IMR-90 (cell line): Measurements from ENCODE around the gene OGFOD3. TPM values are rescaled to one million over a fixed set of nuclear protein-coding genes. Genes with fewer than 3 reads are reported as not detected.
A peak's percentile ranks its signal among the peaks of the same experiment; 100 is the strongest.

ENCODE experiments used
- ATAC-seq: fragments of 200-7000 bp; cut with Tn5 transposase; 2 replicates; pipeline ENCODE4 v1.9.1; 2020; ENCODE audit warnings: low read depth, mild to moderate bottlenecking, moderate library complexity
- BruUV-seq: library from RNA; stranded (reverse); fragments of 400-500 nt; replicated peaks from 2 replicates; lab custom pipeline; 2021; lab: Mats Ljungman, UMichigan
- CTCF ChIA-PET: fragments of 300-600 bp; formaldehyde crosslinking; extraction: SDS; loops from one replicate; lab custom pipeline; 2021; ENCODE audit warnings: antibody characterized with exemption; lab: Yijun Ruan, JAX
- POLR2A ChIA-PET: fragments of 300-600 bp; sonication (Branson Sonifier 250); formaldehyde crosslinking; loops from one replicate; lab custom pipeline; 2022; ENCODE audit warnings: antibody characterized with exemption; ENCODE audit not compliant: unreplicated experiment; lab: Charles Lee
- DNase-seq: peaks from one replicate; pipeline ENCODE4 v3.0.0; 2013
- H2AFZ ChIP-seq: replicated peaks from 2 replicates; pipeline ENCODE3; 2013; ENCODE audit warnings: low read length, mild to moderate bottlenecking; ENCODE audit not compliant: poor library complexity
- H2AK5ac ChIP-seq: 2 replicates; pipeline ENCODE4 v1.6.1; 2013; ENCODE audit warnings: low read depth, low read length, inconsistent platforms
- H2AK9ac ChIP-seq: replicated peaks from 2 replicates; pipeline ENCODE3; 2013; ENCODE audit warnings: mild to moderate bottlenecking, low read depth, low read length, moderate library complexity; ENCODE audit not compliant: poor library complexity
- H2BK120ac ChIP-seq: 2 replicates; pipeline ENCODE4 v1.6.1; 2013; ENCODE audit warnings: low read depth, low read length, inconsistent platforms
- H2BK15ac ChIP-seq: 3 replicates; pipeline ENCODE4 v1.6.1; 2013; ENCODE audit warnings: low read depth, low read length, inconsistent platforms
- H2BK20ac ChIP-seq: 2 replicates; pipeline ENCODE4 v1.6.1; 2013; ENCODE audit warnings: low read depth, mild to moderate bottlenecking, inconsistent platforms, low read length, moderate library complexity
- H2BK5ac ChIP-seq: 2 replicates; pipeline ENCODE4 v1.6.1; 2013; ENCODE audit warnings: mild to moderate bottlenecking, low read depth, low read length, inconsistent platforms; ENCODE audit not compliant: poor library complexity, severe bottlenecking
- H3K14ac ChIP-seq: replicated peaks from 2 replicates; pipeline ENCODE4 v1.6.1; 2013; ENCODE audit warnings: low read depth, low read length, inconsistent platforms
- H3K18ac ChIP-seq: 2 replicates; pipeline ENCODE4 v1.6.1; 2013; ENCODE audit warnings: low read depth, low read length, control low read depth
- H3K23ac ChIP-seq: 2 replicates; pipeline ENCODE4 v1.6.1; 2013; ENCODE audit warnings: low read depth, low read length, inconsistent platforms
- H3K27ac ChIP-seq: 2 replicates; pipeline ENCODE4 v1.5.1; 2013; ENCODE audit warnings: mild to moderate bottlenecking, control low read depth, low read length; ENCODE audit not compliant: insufficient read depth
- H3K27me3 ChIP-seq: 2 replicates; pipeline ENCODE4 v1.6.1; 2013; ENCODE audit warnings: low read length; ENCODE audit not compliant: control insufficient read depth, insufficient read depth
- H3K36me3 ChIP-seq: 2 replicates; pipeline ENCODE4 v1.6.1; 2013; ENCODE audit warnings: low read length, mixed read lengths; ENCODE audit not compliant: control insufficient read depth, insufficient read depth
- H3K4ac ChIP-seq: 2 replicates; pipeline ENCODE4 v1.6.1; 2013; ENCODE audit warnings: low read depth, low read length, inconsistent platforms
- H3K4me1 ChIP-seq: 2 replicates; pipeline ENCODE4 v1.6.1; 2013; ENCODE audit warnings: low read length, mixed read lengths; ENCODE audit not compliant: control insufficient read depth, insufficient read depth
- H3K4me2 ChIP-seq: 2 replicates; pipeline ENCODE4 v1.6.1; 2013; ENCODE audit warnings: low read depth, mild to moderate bottlenecking, control low read depth, low read length, moderate library complexity
- H3K4me3 ChIP-seq: 2 replicates; pipeline ENCODE4 v1.5.1; 2013; ENCODE audit warnings: low read depth, mild to moderate bottlenecking, control low read depth, low read length, moderate library complexity; ENCODE audit not compliant: insufficient read depth
- H3K56ac ChIP-seq: 2 replicates; pipeline ENCODE4 v1.6.1; 2013; ENCODE audit warnings: low read length, inconsistent platforms; ENCODE audit not compliant: insufficient read depth; ENCODE audit errors: extremely low read depth
- H3K79me1 ChIP-seq, 2 experiments: 2 replicates each; pipeline ENCODE4 v1.6.1; 2013; ENCODE audit warnings: low read length in 2 of 2, inconsistent platforms in 1 of 2, low read depth in 1 of 2
- H3K9ac ChIP-seq: 2 replicates; pipeline ENCODE4 v1.6.1; 2013; ENCODE audit warnings: low read depth, low read length, control low read depth
- H3K9me1 ChIP-seq: 2 replicates; pipeline ENCODE4 v1.6.1; 2013; ENCODE audit warnings: low read length, inconsistent platforms; ENCODE audit not compliant: insufficient read depth
- H3K9me3 ChIP-seq: 2 replicates; pipeline ENCODE4 v1.6.1; 2013; ENCODE audit warnings: low read length; ENCODE audit not compliant: control insufficient read depth, insufficient read depth
- H4K20me1 ChIP-seq: 2 replicates; pipeline ENCODE4 v1.6.1; 2013; ENCODE audit warnings: low read length, inconsistent platforms; ENCODE audit not compliant: insufficient read depth
- H4K5ac ChIP-seq: 2 replicates; pipeline ENCODE4 v1.6.1; 2013; ENCODE audit warnings: mild to moderate bottlenecking, low read depth, low read length, control low read depth
- H4K8ac ChIP-seq, 2 experiments: 2 replicates each; pipeline ENCODE4 v1.6.1; 2013; ENCODE audit warnings: low read depth in 2 of 2, low read length in 2 of 2, control low read depth in 1 of 2, inconsistent platforms in 1 of 2
- H4K91ac ChIP-seq: 2 replicates; pipeline ENCODE4 v1.6.1; 2013; ENCODE audit warnings: low read depth, low read length, inconsistent platforms; ENCODE audit not compliant: insufficient read depth
- CTCF ChIP-seq: conservative IDR thresholded peaks from 2 replicates; pipeline ENCODE4 v1.5.1; 2012; ENCODE audit warnings: mild to moderate bottlenecking, low read depth, low read length, improper control_type of control experiment
- RAD21 ChIP-seq: IDR thresholded peaks from 2 replicates; pipeline ENCODE4 v1.6.1; 2012; ENCODE audit warnings: low read length, improper control_type of control experiment
- RFX5 ChIP-seq: IDR thresholded peaks from 2 replicates; pipeline ENCODE4 v1.8.0; 2012; ENCODE audit warnings: low read depth, mild to moderate bottlenecking, low read length, moderate library complexity
- WGBS, 2 experiments: methylation state at CpG; one replicate each; pipeline versions ENCODE4 v1.1.5 to v1.1.7; 2013; ENCODE audit warnings: missing lambda C conversion rate in 2 of 2; ENCODE audit not compliant: insufficient read length in 1 of 2; ENCODE audit errors: extremely low coverage in 2 of 2; 5-methylcytosine and 5-hydroxymethylcytosine counted together
- dilution Hi-C: fragments of 300-500 bp; cut with HindIII; formaldehyde crosslinking; loops from one replicate; pipeline ENCODE4 v1.14.3; 2018; ENCODE audit warnings: low sequenced_read_pairs; ENCODE audit not compliant: unreplicated experiment
- in situ Hi-C: fragments of 300-500 bp; cut with MboI; formaldehyde crosslinking; loops from 3 replicates; pipeline ENCODE4 v1.14.3; 2019; ENCODE audit warnings: low sequenced_read_pairs, inconsistent platforms, mixed read lengths
- intact Hi-C: fragments of 100-400 bp; cut with micrococcal nuclease; formaldehyde crosslinking; loops from 2 replicates; pipeline ENCODE4 v1.10.0; 2022
- polyA plus RNA-seq, 3 experiments: library from polyadenylated mRNA; depleted of rRNA; stranded (reverse); fragments of >200 nt; gene quantifications; 2 replicates each; pipeline ENCODE4 v1.2.3, GENCODE V29; 2012; ENCODE audit warnings: low replicate concordance in 1 of 3
- total RNA-seq: library from RNA; depleted of rRNA; stranded (reverse); fragments of >200 nt; gene quantifications from 2 replicates; pipeline ENCODE4 v1.2.3, GENCODE V29; 2012

The OGFOD3 gene
- total and polyA plus RNA-seq, 2 of the 4 experiments (the other 2 are of a cell fraction), result 25.3 to 33.4 TPM

GRCh38 chr17:82384730-82385481 lies 33.5 kb downstream of the OGFOD3 start:
- Histone ChIP-seq H3K27ac (no peak overlapping the region), H3K9me1 (peaks cover 4% of the 10 kb centered on the region; the same call in 1 of the 2 replicates), H3K36me3 (no peaks in the 10 kb centered on the region), H4K5ac (no peak overlapping the region), H3K4ac (no peak overlapping the region), H4K91ac (no peak overlapping the region), H2BK5ac (no peak overlapping the region), H2BK15ac (no peak overlapping the region), H2AK5ac (no peak overlapping the region), H2AK9ac (peak overlapping the region; percentile 28), H2AFZ (peak overlapping the region; percentile 11), H3K4me1 (peaks cover 4% of the 10 kb centered on the region), H3K27me3 (peaks cover 42% of the 10 kb centered on the region), H4K20me1 (no peaks in the 10 kb centered on the region; the same call in 1 of the 2 replicates), H3K79me1 (no peaks in the 10 kb centered on the region), H3K4me2 (no peak overlapping the region), H2BK20ac (no peak overlapping the region), H3K9me3 (no peaks in the 10 kb centered on the region), H3K14ac (no peak overlapping the region), H2BK120ac (no peak overlapping the region), H4K8ac (no peak overlapping the region), H3K9ac (no peak overlapping the region), H3K18ac (no peak overlapping the region), H3K23ac (no peak overlapping the region), H3K4me3 (no peak overlapping the region), H3K56ac (no peak overlapping the region)
- BruUV-seq, result no TSS peak
- TF ChIP-seq CTCF, result 0 out of 2 replicates have a peak, but pooled peaks have one; percentile 1
- no peak for TF ChIP-seq RAD21
- no peak for TF ChIP-seq RFX5
- in situ Hi-C loops, result no loop called here
- ChIA-PET POLR2A (no interaction called here), CTCF (no interaction called here)
- intact Hi-C loops, result no loop called here
- 57% methylated on average over 13 of the region's 26 CpGs; no CpG with 5 or more reads in 1 of the 2 experiments for WGBS, 2 experiments
- dilution Hi-C loops, result no loop called here
- DNase-seq (peak; percentile 41), ATAC-seq (peak; percentile 65)
